IMR-90 (cell line): ENCODE measurements around the gene LDLRAD4. TPM values are rescaled to one million over a fixed set of nuclear protein-coding genes. Genes with fewer than 3 reads are reported as not detected.

Source experiments
- ATAC-seq: fragments of 200-7000 bp; cut with Tn5 transposase; 2 replicates; pipeline ENCODE4 v1.9.1; 2020; ENCODE audit warnings: low read depth, mild to moderate bottlenecking, moderate library complexity
- BruUV-seq: library from RNA; stranded (reverse); fragments of 400-500 nt; replicated peaks from 2 replicates; lab custom pipeline; 2021; lab: Mats Ljungman, UMichigan
- CTCF ChIA-PET: fragments of 300-600 bp; formaldehyde crosslinking; extraction: SDS; loops from one replicate; lab custom pipeline; 2021; ENCODE audit warnings: antibody characterized with exemption; lab: Yijun Ruan, JAX
- POLR2A ChIA-PET: fragments of 300-600 bp; sonication (Branson Sonifier 250); formaldehyde crosslinking; loops from one replicate; lab custom pipeline; 2022; ENCODE audit warnings: antibody characterized with exemption; ENCODE audit not compliant: unreplicated experiment; lab: Charles Lee
- DNase-seq: peaks from one replicate; pipeline ENCODE4 v3.0.0; 2013
- H2AFZ ChIP-seq: replicated peaks from 2 replicates; pipeline ENCODE3; 2013; ENCODE audit warnings: low read length, mild to moderate bottlenecking; ENCODE audit not compliant: poor library complexity
- H2AK5ac ChIP-seq: 2 replicates; pipeline ENCODE4 v1.6.1; 2013; ENCODE audit warnings: low read depth, low read length, inconsistent platforms
- H2AK9ac ChIP-seq: replicated peaks from 2 replicates; pipeline ENCODE3; 2013; ENCODE audit warnings: mild to moderate bottlenecking, low read depth, low read length, moderate library complexity; ENCODE audit not compliant: poor library complexity
- H2BK120ac ChIP-seq: 2 replicates; pipeline ENCODE4 v1.6.1; 2013; ENCODE audit warnings: low read depth, low read length, inconsistent platforms
- H2BK15ac ChIP-seq: 3 replicates; pipeline ENCODE4 v1.6.1; 2013; ENCODE audit warnings: low read depth, low read length, inconsistent platforms
- H2BK20ac ChIP-seq: 2 replicates; pipeline ENCODE4 v1.6.1; 2013; ENCODE audit warnings: low read depth, mild to moderate bottlenecking, inconsistent platforms, low read length, moderate library complexity
- H2BK5ac ChIP-seq: 2 replicates; pipeline ENCODE4 v1.6.1; 2013; ENCODE audit warnings: mild to moderate bottlenecking, low read depth, low read length, inconsistent platforms; ENCODE audit not compliant: poor library complexity, severe bottlenecking
- H3K14ac ChIP-seq: replicated peaks from 2 replicates; pipeline ENCODE4 v1.6.1; 2013; ENCODE audit warnings: low read depth, low read length, inconsistent platforms
- H3K18ac ChIP-seq: 2 replicates; pipeline ENCODE4 v1.6.1; 2013; ENCODE audit warnings: low read depth, low read length, control low read depth
- H3K23ac ChIP-seq: 2 replicates; pipeline ENCODE4 v1.6.1; 2013; ENCODE audit warnings: low read depth, low read length, inconsistent platforms
- H3K27ac ChIP-seq: 2 replicates; pipeline ENCODE4 v1.5.1; 2013; ENCODE audit warnings: mild to moderate bottlenecking, control low read depth, low read length; ENCODE audit not compliant: insufficient read depth
- H3K27me3 ChIP-seq: 2 replicates; pipeline ENCODE4 v1.6.1; 2013; ENCODE audit warnings: low read length; ENCODE audit not compliant: control insufficient read depth, insufficient read depth
- H3K36me3 ChIP-seq: 2 replicates; pipeline ENCODE4 v1.6.1; 2013; ENCODE audit warnings: low read length, mixed read lengths; ENCODE audit not compliant: control insufficient read depth, insufficient read depth
- H3K4ac ChIP-seq: 2 replicates; pipeline ENCODE4 v1.6.1; 2013; ENCODE audit warnings: low read depth, low read length, inconsistent platforms
- H3K4me1 ChIP-seq: 2 replicates; pipeline ENCODE4 v1.6.1; 2013; ENCODE audit warnings: low read length, mixed read lengths; ENCODE audit not compliant: control insufficient read depth, insufficient read depth
- H3K4me2 ChIP-seq: 2 replicates; pipeline ENCODE4 v1.6.1; 2013; ENCODE audit warnings: low read depth, mild to moderate bottlenecking, control low read depth, low read length, moderate library complexity
- H3K4me3 ChIP-seq: 2 replicates; pipeline ENCODE4 v1.5.1; 2013; ENCODE audit warnings: low read depth, mild to moderate bottlenecking, control low read depth, low read length, moderate library complexity; ENCODE audit not compliant: insufficient read depth
- H3K56ac ChIP-seq: 2 replicates; pipeline ENCODE4 v1.6.1; 2013; ENCODE audit warnings: low read length, inconsistent platforms; ENCODE audit not compliant: insufficient read depth; ENCODE audit errors: extremely low read depth
- H3K79me1 ChIP-seq, 2 experiments: 2 replicates each; pipeline ENCODE4 v1.6.1; 2013; ENCODE audit warnings: low read length in 2 of 2, inconsistent platforms in 1 of 2, low read depth in 1 of 2
- H3K9ac ChIP-seq: 2 replicates; pipeline ENCODE4 v1.6.1; 2013; ENCODE audit warnings: low read depth, low read length, control low read depth
- H3K9me1 ChIP-seq: 2 replicates; pipeline ENCODE4 v1.6.1; 2013; ENCODE audit warnings: low read length, inconsistent platforms; ENCODE audit not compliant: insufficient read depth
- H3K9me3 ChIP-seq: 2 replicates; pipeline ENCODE4 v1.6.1; 2013; ENCODE audit warnings: low read length; ENCODE audit not compliant: control insufficient read depth, insufficient read depth
- H4K20me1 ChIP-seq: 2 replicates; pipeline ENCODE4 v1.6.1; 2013; ENCODE audit warnings: low read length, inconsistent platforms; ENCODE audit not compliant: insufficient read depth
- H4K5ac ChIP-seq: 2 replicates; pipeline ENCODE4 v1.6.1; 2013; ENCODE audit warnings: mild to moderate bottlenecking, low read depth, low read length, control low read depth
- H4K8ac ChIP-seq, 2 experiments: 2 replicates each; pipeline ENCODE4 v1.6.1; 2013; ENCODE audit warnings: low read depth in 2 of 2, low read length in 2 of 2, control low read depth in 1 of 2, inconsistent platforms in 1 of 2
- H4K91ac ChIP-seq: 2 replicates; pipeline ENCODE4 v1.6.1; 2013; ENCODE audit warnings: low read depth, low read length, inconsistent platforms; ENCODE audit not compliant: insufficient read depth
- BHLHE40 ChIP-seq: fragments of 150-350 bp; IDR thresholded peaks from 2 replicates; pipeline ENCODE4 v1.6.1; 2016; ENCODE audit warnings: mild to moderate bottlenecking, low read depth, low read length
- CEBPB ChIP-seq: IDR thresholded peaks from 2 replicates; pipeline ENCODE4 v1.6.1; 2012; ENCODE audit warnings: low read depth, low read length, improper control_type of control experiment
- CHD1 ChIP-seq: IDR thresholded peaks from 2 replicates; pipeline ENCODE4 v1.6.1; 2012; ENCODE audit warnings: low read depth, low read length, improper control_type of control experiment
- ELK1 ChIP-seq: fragments of 150-350 bp; IDR thresholded peaks from 2 replicates; pipeline ENCODE4 v1.6.1; 2016; ENCODE audit warnings: low read depth, mild to moderate bottlenecking, low read length, moderate library complexity, borderline replicate concordance
- FOS ChIP-seq: fragments of 150-350 bp; IDR thresholded peaks from 2 replicates; pipeline ENCODE4 v1.6.1; 2016; ENCODE audit warnings: low read depth, low read length
- MAFK ChIP-seq: IDR thresholded peaks from 2 replicates; pipeline ENCODE4 v1.6.1; 2012; ENCODE audit warnings: low read depth, low read length, improper control_type of control experiment
- MAZ ChIP-seq: IDR thresholded peaks from 2 replicates; pipeline ENCODE4 v1.6.1; 2012; ENCODE audit warnings: low read depth, mild to moderate bottlenecking, low read length, improper control_type of control experiment, moderate library complexity, borderline replicate concordance
- NFE2L2 ChIP-seq: fragments of 150-350 bp; IDR thresholded peaks from 2 replicates; pipeline ENCODE4 v1.6.1; 2016; ENCODE audit warnings: low read depth, mild to moderate bottlenecking, low read length
- RAD21 ChIP-seq: IDR thresholded peaks from 2 replicates; pipeline ENCODE4 v1.6.1; 2012; ENCODE audit warnings: low read length, improper control_type of control experiment
- RCOR1 ChIP-seq: IDR thresholded peaks from 2 replicates; pipeline ENCODE4 v1.6.1; 2012; ENCODE audit warnings: mild to moderate bottlenecking, low read length, improper control_type of control experiment; ENCODE audit not compliant: insufficient replicate concordance
- RFX5 ChIP-seq: IDR thresholded peaks from 2 replicates; pipeline ENCODE4 v1.8.0; 2012; ENCODE audit warnings: low read depth, mild to moderate bottlenecking, low read length, moderate library complexity
- SMC3 ChIP-seq: fragments of 150-350 bp; IDR thresholded peaks from 2 replicates; pipeline ENCODE4 v1.6.1; 2016; ENCODE audit warnings: low read depth, mild to moderate bottlenecking, antibody characterized with exemption, low read length, moderate library complexity
- WGBS, 2 experiments: methylation state at CpG; one replicate each; pipeline versions ENCODE4 v1.1.5 to v1.1.7; 2013; ENCODE audit warnings: missing lambda C conversion rate in 2 of 2; ENCODE audit not compliant: insufficient read length in 1 of 2; ENCODE audit errors: extremely low coverage in 2 of 2; 5-methylcytosine and 5-hydroxymethylcytosine counted together
- dilution Hi-C: fragments of 300-500 bp; cut with HindIII; formaldehyde crosslinking; loops from one replicate; pipeline ENCODE4 v1.14.3; 2018; ENCODE audit warnings: low sequenced_read_pairs; ENCODE audit not compliant: unreplicated experiment
- in situ Hi-C: fragments of 300-500 bp; cut with MboI; formaldehyde crosslinking; loops from 3 replicates; pipeline ENCODE4 v1.14.3; 2019; ENCODE audit warnings: low sequenced_read_pairs, inconsistent platforms, mixed read lengths
- intact Hi-C: fragments of 100-400 bp; cut with micrococcal nuclease; formaldehyde crosslinking; loops from 2 replicates; pipeline ENCODE4 v1.10.0; 2022
- polyA plus RNA-seq, 3 experiments: library from polyadenylated mRNA; depleted of rRNA; stranded (reverse); fragments of >200 nt; gene quantifications; 2 replicates each; pipeline ENCODE4 v1.2.3, GENCODE V29; 2012; ENCODE audit warnings: low replicate concordance in 1 of 3
- total RNA-seq: library from RNA; depleted of rRNA; stranded (reverse); fragments of >200 nt; gene quantifications from 2 replicates; pipeline ENCODE4 v1.2.3, GENCODE V29; 2012
- TF ChIP-seq, protein P1 (sequence below): conservative IDR thresholded peaks from 2 replicates; pipeline ENCODE4 v1.5.1; 2012; ENCODE audit warnings: mild to moderate bottlenecking, low read depth, low read length, improper control_type of control experiment
- TF ChIP-seq, protein P2 (sequence below): fragments of 150-350 bp; IDR thresholded peaks from 2 replicates; pipeline ENCODE4 v1.6.1; 2017; ENCODE audit warnings: mild to moderate bottlenecking, antibody characterized with exemption, low read length, low read depth

LDLRAD4 gene
- total and polyA plus RNA-seq, 2 of the 4 experiments (the other 2 are of a cell fraction): not detected

DNA sequence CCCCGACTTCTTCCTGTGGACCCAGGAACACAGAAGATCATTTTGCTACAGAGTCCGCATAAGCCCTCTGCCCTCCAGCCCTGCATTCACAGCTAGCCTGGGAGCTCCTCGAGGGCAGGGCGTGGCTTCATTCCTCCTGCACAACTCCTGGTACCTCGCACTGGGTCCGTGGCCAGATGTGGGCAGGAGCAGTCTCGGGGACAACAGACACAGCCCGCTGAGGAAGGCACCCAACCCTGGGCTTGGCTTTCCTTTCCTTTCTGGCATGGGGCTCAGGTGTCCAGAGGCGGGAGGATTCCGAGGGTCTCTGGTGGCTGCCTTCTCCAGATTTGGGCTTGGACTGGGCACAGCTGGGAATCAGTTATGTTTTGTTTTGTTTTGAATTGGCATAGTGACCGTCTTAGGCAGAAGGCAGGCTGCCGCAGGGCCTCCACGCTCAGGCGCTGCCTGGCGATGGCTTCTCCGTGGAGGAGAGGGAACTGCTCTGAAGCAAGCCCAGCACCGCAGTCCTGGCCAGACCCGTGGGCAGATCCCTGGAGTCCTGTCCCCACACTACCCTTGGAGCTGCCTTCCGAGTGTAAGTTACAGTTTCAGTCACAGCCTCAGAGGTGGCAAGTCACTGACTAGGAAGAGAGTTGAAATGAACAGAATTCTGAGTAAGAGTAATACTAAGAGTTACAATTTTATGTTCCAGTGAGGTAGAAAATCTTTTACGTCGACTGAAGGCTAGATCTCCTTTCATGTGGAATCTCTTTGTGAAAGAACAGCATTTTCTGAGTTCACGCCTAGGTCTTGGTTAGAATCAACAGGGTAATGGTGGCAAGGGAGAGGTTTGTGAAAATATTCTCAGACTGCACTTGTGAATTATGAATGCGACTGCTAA is 47.9 kb downstream of the LDLRAD4 start:
- ATAC-seq: no peak
- intact Hi-C loops: no loop called here
- H3K27ac ChIP-seq: no peak overlapping the region
- no peak for TF ChIP-seq NFE2L2
- TF ChIP-seq ELK1: no peak
- TF ChIP-seq BHLHE40: no peak
- TF ChIP-seq MAZ: no peak
- no peak for TF ChIP-seq RCOR1
- TF ChIP-seq RFX5: no peak
- TF ChIP-seq, protein P1, sequence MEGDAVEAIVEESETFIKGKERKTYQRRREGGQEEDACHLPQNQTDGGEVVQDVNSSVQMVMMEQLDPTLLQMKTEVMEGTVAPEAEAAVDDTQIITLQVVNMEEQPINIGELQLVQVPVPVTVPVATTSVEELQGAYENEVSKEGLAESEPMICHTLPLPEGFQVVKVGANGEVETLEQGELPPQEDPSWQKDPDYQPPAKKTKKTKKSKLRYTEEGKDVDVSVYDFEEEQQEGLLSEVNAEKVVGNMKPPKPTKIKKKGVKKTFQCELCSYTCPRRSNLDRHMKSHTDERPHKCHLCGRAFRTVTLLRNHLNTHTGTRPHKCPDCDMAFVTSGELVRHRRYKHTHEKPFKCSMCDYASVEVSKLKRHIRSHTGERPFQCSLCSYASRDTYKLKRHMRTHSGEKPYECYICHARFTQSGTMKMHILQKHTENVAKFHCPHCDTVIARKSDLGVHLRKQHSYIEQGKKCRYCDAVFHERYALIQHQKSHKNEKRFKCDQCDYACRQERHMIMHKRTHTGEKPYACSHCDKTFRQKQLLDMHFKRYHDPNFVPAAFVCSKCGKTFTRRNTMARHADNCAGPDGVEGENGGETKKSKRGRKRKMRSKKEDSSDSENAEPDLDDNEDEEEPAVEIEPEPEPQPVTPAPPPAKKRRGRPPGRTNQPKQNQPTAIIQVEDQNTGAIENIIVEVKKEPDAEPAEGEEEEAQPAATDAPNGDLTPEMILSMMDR: no peak
- no peak for TF ChIP-seq CEBPB
- no peak for TF ChIP-seq CHD1
- no peak for TF ChIP-seq FOS
- TF ChIP-seq MAFK: no peak
- no peak for TF ChIP-seq SMC3
- TF ChIP-seq RAD21: no peak
- TF ChIP-seq, protein P2, sequence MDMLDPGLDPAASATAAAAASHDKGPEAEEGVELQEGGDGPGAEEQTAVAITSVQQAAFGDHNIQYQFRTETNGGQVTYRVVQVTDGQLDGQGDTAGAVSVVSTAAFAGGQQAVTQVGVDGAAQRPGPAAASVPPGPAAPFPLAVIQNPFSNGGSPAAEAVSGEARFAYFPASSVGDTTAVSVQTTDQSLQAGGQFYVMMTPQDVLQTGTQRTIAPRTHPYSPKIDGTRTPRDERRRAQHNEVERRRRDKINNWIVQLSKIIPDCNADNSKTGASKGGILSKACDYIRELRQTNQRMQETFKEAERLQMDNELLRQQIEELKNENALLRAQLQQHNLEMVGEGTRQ: no peak

More for the DNA sequence above, 47.9 kb downstream of the LDLRAD4 start:
- H3K9me1 ChIP-seq: no peaks in the 10 kb centered on the region
- no peaks in the 10 kb centered on the region for H3K79me1 ChIP-seq
- H3K23ac ChIP-seq: no peak overlapping the region
- H2AK5ac ChIP-seq: no peak overlapping the region
- no peak overlapping the region for H2AFZ ChIP-seq
- H4K5ac ChIP-seq: no peak overlapping the region
- no peaks in the 10 kb centered on the region for H4K20me1 ChIP-seq
- no peaks in the 10 kb centered on the region for H3K9me3 ChIP-seq
- H2BK15ac ChIP-seq: no peak overlapping the region
- H3K27me3 ChIP-seq: peaks cover 8% of the 10 kb centered on the region; the same call in 1 of the 2 replicates
- no peak overlapping the region for H2BK120ac ChIP-seq
- dilution Hi-C loops: no loop called here
- H2AK9ac ChIP-seq: no peak overlapping the region
- H3K4me3 ChIP-seq: no peak overlapping the region
- no peak overlapping the region for H3K4ac ChIP-seq
- no peak overlapping the region for H3K14ac ChIP-seq
- H2BK5ac ChIP-seq: no peak overlapping the region
- no peak for DNase-seq
- in situ Hi-C loops: no loop called here
- H3K4me1 ChIP-seq: no peaks in the 10 kb centered on the region
- no peaks in the 10 kb centered on the region for H3K36me3 ChIP-seq
- H3K9ac ChIP-seq: no peak overlapping the region
- H4K8ac ChIP-seq: no peak overlapping the region
- WGBS, 2 experiments: 93% methylated on average over 3 of the region's 23 CpGs; no CpG with 5 or more reads in 1 of the 2 experiments
- H4K91ac ChIP-seq: no peak overlapping the region
- no peak overlapping the region for H3K18ac ChIP-seq
- CTCF ChIA-PET: no interaction called here
- H2BK20ac ChIP-seq: no peak overlapping the region
- no peak overlapping the region for H3K56ac ChIP-seq
- POLR2A ChIA-PET: no interaction called here
- H3K4me2 ChIP-seq: no peak overlapping the region
- no TSS peak for BruUV-seq
